ENCODE results near the gene SCARF2. TPM values are rescaled to one million over a fixed set of nuclear protein-coding genes. Genes with fewer than 3 reads are reported as not detected.

SCARF2 gene
- total RNA-seq, 1 experiment from 2014 or later: 10.8 TPM

- H2BK15ac ChIP-seq (ENCODE audit: low read depth, low read length): no peak overlapping the region
- no peak overlapping the region for H2BK5ac ChIP-seq (ENCODE audit: insufficient read length, low read length)
- H3K23ac ChIP-seq (ENCODE audit: insufficient read length, low read depth, low read length): no peak overlapping the region
- H3K27me3 ChIP-seq (ENCODE audit: insufficient read depth, low read length): no peaks in the 10 kb centered on the region
- H3K79me1 ChIP-seq (ENCODE audit: insufficient read depth, low read depth, low read length, poor library complexity, severe bottlenecking): no peaks in the 10 kb centered on the region
- no peak overlapping the region for H3K56ac ChIP-seq (ENCODE audit: insufficient read length, low read depth, low read length)
- H2AFZ ChIP-seq (ENCODE audit: low read length): no peak overlapping the region
- H3K9me3 ChIP-seq (ENCODE audit: control insufficient read depth, low read depth, low read length): no peaks in the 10 kb centered on the region
- Mint-ChIP-seq H3K9me3 (no peaks in the 10 kb centered on the region), H3K27ac (no peak overlapping the region), H3K4me1 (peaks cover 29% of the 10 kb centered on the region in 2 experiments), H3K36me3 (ENCODE audit: insufficient read depth in 1 of 3, low read depth in 3 of 3) (peaks cover 2 to 17% (median 4%) of the 10 kb centered on the region in 3 experiments; a peak in 5 of 7 replicates), H3K27me3 (ENCODE audit: low read depth) (no peaks in the 10 kb centered on the region), H3K4me3 (no peak overlapping the region; a peak in 1 of 5 replicates)
- H3K4me2 ChIP-seq (ENCODE audit: insufficient read depth, insufficient read length, low read length): no peak overlapping the region
- H2BK20ac ChIP-seq (ENCODE audit: low read depth, low read length, poor library complexity, severe bottlenecking): no peak overlapping the region
- no peak overlapping the region for H2BK120ac ChIP-seq (ENCODE audit: low read depth, low read length, poor library complexity, severe bottlenecking)
- H3K79me2 ChIP-seq (ENCODE audit: insufficient read depth, low read length): no peaks in the 10 kb centered on the region
- H4K20me1 ChIP-seq (ENCODE audit: control insufficient read depth, insufficient read depth, insufficient read length): no peaks in the 10 kb centered on the region
- no peak overlapping the region for H2AK5ac ChIP-seq (ENCODE audit: insufficient read length, low read length)
- no peaks in the 10 kb centered on the region for H3K23me2 ChIP-seq (ENCODE audit: insufficient read length, low read depth, low read length, poor library complexity, severe bottlenecking)
- TF ChIP-seq CTCF (conservative IDR thresholded peaks at IDR 0.05): no peak
- H3K14ac ChIP-seq (ENCODE audit: insufficient read depth, low read length): no peak overlapping the region
- no peak overlapping the region for H4K5ac ChIP-seq (ENCODE audit: insufficient read length, low read depth, low read length)
- no peak overlapping the region for H3K27ac ChIP-seq (ENCODE audit: insufficient read length, low read depth, low read length)
- H3K4me1 ChIP-seq (ENCODE audit: insufficient read depth, low read length): peaks cover 5% of the 10 kb centered on the region; the same call in 1 of the 2 replicates
- no peak overlapping the region for H3K4ac ChIP-seq (ENCODE audit: low read depth, low read length)
- H4K91ac ChIP-seq (ENCODE audit: insufficient read length, low read depth, low read length): no peak overlapping the region
- WGBS (ENCODE audit: extremely low coverage, insufficient read length, low lambda C conversion rate): no CpG with 5 or more reads among the region's 4 CpGs
- H2BK12ac ChIP-seq (ENCODE audit: insufficient read length, low read depth, low read length): no peak overlapping the region
- H3K18ac ChIP-seq (ENCODE audit: insufficient read length, low read depth, low read length): no peak overlapping the region
- DNase-seq: no peak
- H3T11ph ChIP-seq (ENCODE audit: low read length): no peak overlapping the region
- no peak overlapping the region for H3K9ac ChIP-seq (ENCODE audit: extremely low read depth, insufficient read length, low read length)
- H4K8ac ChIP-seq (replicated peaks; ENCODE audit: insufficient read length, low read depth, low read length): no peak overlapping the region
Measured at GRCh38 chr22:20459862-20460261, 22.2 kb upstream of the SCARF2 start.
